Lower leg skin (tissue), 4 donors: ENCODE data around the gene CAMK2A. TPM values are rescaled to one million over a fixed set of nuclear protein-coding genes. Genes with fewer than 3 reads are reported as not detected.

Experiments
- DNase-seq, 2 donors: peaks; one replicate each; pipeline ENCODE4 v3.0.0-alpha.2; 2019; ENCODE audit warnings: low spot score in 2 of 2
- H3K4me3 ChIP-seq: fragments of 200-600 bp; sonication (generic); 2 replicates; pipeline ENCODE4 v1.5.1; 2017; ENCODE audit warnings: mild to moderate bottlenecking, low read depth; ENCODE audit not compliant: poor library complexity, severe bottlenecking
- CTCF ChIP-seq, 3 donors: fragments of 450-650 bp; IDR thresholded peaks; one replicate each; pipeline ENCODE4 v1.5.1; 2016; ENCODE audit warnings: antibody characterized with exemption in 3 of 3, mild to moderate bottlenecking in 3 of 3, moderate library complexity in 2 of 3
- POLR2A ChIP-seq, 2 donors: fragments of 450-650 bp; IDR thresholded peaks; one replicate each; pipeline ENCODE4 v1.6.1; 2016 to 2017; ENCODE audit warnings: antibody characterized with exemption in 2 of 2, mild to moderate bottlenecking in 1 of 2, moderate library complexity in 1 of 2
- WGBS, 2 donors: methylation state at CpG; one replicate each; pipeline ENCODE4 v1.1.5; 2018; 5-methylcytosine and 5-hydroxymethylcytosine counted together
- intact Hi-C: fragments of 100-400 bp; cut with DNase I; formaldehyde crosslinking; loops from one replicate; pipeline ENCODE4 v1.15.0; 2023; ENCODE audit warnings: low total_unique reads
- total RNA-seq, 4 donors: library from RNA; depleted of rRNA; stranded (reverse); fragments of >200 nt; gene quantifications; one replicate each; pipeline ENCODE4 v1.1.0, GENCODE V29; 2016

CAMK2A gene
- total RNA-seq, 4 donors from 2014 or later: 0.23 TPM; not detected in 3

- no peak overlapping the region for H3K4me3 ChIP-seq
- WGBS, 2 donors: 63 to 76% methylated on average over 16 to 17 of the region's 17 CpGs
- TF ChIP-seq CTCF (IDR thresholded peaks at IDR 0.05) (no peak), POLR2A (IDR thresholded peaks at IDR 0.05) (no peak)
- intact Hi-C loops: no loop called here
- DNase-seq: no peak
Measured at GRCh38 chr5:150329881-150330876, 40.6 kb upstream of the CAMK2A start.

DNA sequence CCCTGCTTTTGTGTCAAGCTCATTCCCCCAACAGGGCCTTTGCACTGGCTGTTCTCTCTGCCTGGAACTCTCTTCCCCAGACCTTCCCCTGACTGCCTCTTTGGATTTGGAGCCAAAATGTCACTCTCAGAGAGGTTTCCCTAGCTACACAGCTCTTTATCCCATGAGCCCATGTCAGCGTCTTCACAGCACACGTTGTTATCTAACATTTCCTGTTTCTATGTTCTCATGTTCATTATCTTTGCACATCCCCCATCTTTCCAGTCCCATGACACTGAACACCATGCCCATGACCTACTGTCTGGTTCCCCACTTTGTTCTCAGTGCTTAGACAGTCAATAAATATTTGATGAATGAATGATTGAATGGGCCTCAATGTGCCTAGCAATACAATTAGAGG is 39.5 kb upstream of the CAMK2A start:
- DNase-seq: no peak
- 57 to 62% methylated on average over 2 of the region's 2 CpGs for WGBS, 2 donors
- TF ChIP-seq CTCF (IDR thresholded peaks at IDR 0.05) (no peak), POLR2A (IDR thresholded peaks at IDR 0.05) (no peak)
- intact Hi-C loops: no loop called here
- H3K4me3 ChIP-seq: no peak overlapping the region

DNA sequence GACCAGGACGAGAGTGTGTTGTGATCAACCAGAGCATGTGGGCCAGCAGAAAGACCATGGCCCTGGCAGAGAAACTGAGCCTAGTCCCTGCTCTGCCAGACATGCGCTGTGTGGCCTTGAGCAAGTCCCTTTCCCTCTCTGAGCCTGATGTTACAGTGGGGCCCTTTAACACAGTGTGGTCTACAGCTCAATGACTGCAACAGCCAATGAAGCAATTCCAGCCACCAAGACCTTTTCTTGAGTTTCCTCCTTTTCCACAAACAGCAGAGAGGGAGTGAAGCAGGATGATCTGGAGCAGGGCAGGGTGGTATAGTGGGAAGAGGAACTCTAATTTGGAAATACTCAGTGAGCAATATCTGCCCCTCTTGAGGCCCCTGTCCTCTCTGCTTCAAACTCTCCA is 38.9 kb upstream of the CAMK2A start:
- 95 to 100% methylated on average over 2 of the region's 2 CpGs for WGBS, 2 donors
- TF ChIP-seq CTCF (IDR thresholded peaks at IDR 0.05) (no peak), POLR2A (IDR thresholded peaks at IDR 0.05) (no peak)
- no peak for DNase-seq
- intact Hi-C loops: no loop called here
- no peak overlapping the region for H3K4me3 ChIP-seq

DNA sequence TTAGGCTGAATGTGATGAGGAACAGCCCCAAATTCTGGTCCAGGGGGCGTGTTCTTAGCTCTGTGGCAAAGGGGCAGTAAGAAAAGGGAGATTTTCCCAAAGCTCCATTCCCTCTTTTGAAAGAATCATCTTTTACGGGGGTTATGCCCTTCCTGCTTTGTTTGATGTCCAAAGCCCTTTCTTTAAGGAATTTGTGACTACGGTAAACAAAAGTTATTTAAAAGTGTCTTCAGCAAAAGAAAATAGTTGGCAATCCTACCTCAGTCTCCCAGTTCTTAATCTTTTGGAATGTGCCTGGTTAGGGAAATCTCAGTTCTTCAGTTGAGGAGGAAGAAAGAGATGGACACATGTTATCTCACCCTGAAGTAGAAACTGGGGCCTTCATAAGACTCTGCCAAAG is 37.6 kb upstream of the CAMK2A start:
- intact Hi-C loops: no loop called here
- no peak for DNase-seq
- WGBS, 2 donors: 79 to 84% methylated on average over 3 of the region's 3 CpGs
- TF ChIP-seq CTCF (IDR thresholded peaks at IDR 0.05): no peak
- no peak for TF ChIP-seq POLR2A (IDR thresholded peaks at IDR 0.05)
- H3K4me3 ChIP-seq: no peak overlapping the region

- 67 to 70% methylated on average over 2 of the region's 2 CpGs for WGBS, 2 donors
- no peak for TF ChIP-seq POLR2A (IDR thresholded peaks at IDR 0.05)
- no peak for TF ChIP-seq CTCF (IDR thresholded peaks at IDR 0.05)
- H3K4me3 ChIP-seq: no peak overlapping the region
- intact Hi-C loops: no loop called here
- DNase-seq: no peak
Measured at GRCh38 chr5:150326707-150327106, 37.1 kb upstream of the CAMK2A start.
